ENCODE data around the gene PRM1. TPM values are rescaled to one million over a fixed set of nuclear protein-coding genes. Genes with fewer than 3 reads are reported as not detected.

PRM1 gene
- total RNA-seq, 1 donor from 2014 or later = not detected

DNA sequence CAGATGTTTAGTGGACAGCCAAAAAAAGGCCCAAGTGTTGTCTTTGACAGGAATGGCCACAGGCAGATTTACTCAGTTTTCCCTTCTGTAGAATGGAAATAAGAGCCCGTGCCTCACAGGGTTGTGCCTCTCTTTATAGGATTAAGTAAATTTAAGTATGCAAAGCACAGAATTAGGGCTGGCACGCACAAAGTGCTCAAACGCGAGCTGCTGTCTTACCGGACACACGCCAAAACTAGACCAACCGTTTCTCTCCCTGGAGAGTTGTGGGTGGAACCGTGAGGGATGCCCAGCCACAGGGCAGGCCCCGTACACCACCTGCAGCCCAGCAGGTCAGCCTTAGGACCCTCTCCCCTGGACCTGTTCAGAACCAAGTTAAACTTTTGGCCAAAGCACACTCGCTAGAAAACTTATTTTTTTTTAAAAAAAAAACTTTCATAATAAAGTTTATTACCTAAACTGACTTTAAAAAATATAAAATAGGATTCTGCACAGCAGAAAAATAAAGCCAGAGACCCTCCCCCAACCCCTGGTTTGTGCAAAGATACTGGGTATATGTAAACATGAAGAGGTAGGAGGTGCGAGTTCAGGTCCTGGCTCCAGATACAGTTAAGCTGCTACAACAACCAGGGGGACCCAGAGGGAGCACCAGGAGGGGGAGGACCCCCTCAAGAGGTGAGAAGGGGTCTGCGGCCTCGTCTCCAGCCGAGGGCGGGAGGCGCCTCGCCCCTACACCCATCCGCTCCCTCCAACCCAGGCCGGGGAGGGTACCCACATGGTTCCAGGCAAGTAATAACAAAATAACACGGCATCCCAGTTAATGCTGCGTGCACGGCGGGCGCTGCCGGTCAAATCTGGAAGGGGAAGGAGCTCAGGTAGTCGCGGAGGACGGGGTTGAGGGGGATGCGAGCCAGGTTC lies 26.9 kb downstream of the PRM1 start:
- H3K36me3 Mint-ChIP-seq (ENCODE audit: unreplicated experiment) = no peaks in the 10 kb centered on the region
- TF ChIP-seq, protein P1, sequence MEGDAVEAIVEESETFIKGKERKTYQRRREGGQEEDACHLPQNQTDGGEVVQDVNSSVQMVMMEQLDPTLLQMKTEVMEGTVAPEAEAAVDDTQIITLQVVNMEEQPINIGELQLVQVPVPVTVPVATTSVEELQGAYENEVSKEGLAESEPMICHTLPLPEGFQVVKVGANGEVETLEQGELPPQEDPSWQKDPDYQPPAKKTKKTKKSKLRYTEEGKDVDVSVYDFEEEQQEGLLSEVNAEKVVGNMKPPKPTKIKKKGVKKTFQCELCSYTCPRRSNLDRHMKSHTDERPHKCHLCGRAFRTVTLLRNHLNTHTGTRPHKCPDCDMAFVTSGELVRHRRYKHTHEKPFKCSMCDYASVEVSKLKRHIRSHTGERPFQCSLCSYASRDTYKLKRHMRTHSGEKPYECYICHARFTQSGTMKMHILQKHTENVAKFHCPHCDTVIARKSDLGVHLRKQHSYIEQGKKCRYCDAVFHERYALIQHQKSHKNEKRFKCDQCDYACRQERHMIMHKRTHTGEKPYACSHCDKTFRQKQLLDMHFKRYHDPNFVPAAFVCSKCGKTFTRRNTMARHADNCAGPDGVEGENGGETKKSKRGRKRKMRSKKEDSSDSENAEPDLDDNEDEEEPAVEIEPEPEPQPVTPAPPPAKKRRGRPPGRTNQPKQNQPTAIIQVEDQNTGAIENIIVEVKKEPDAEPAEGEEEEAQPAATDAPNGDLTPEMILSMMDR (IDR thresholded peaks at IDR 0.05; ENCODE audit: partially characterized antibody, unreplicated experiment) = no peak
- no peak for DNase-seq
- no peak overlapping the region for H3K27ac Mint-ChIP-seq (ENCODE audit: unreplicated experiment)
- peaks cover 13% of the 10 kb centered on the region for H3K4me1 Mint-ChIP-seq (ENCODE audit: low read depth, unreplicated experiment)
- H3K4me3 Mint-ChIP-seq (ENCODE audit: unreplicated experiment) = peak overlapping the region; percentile 78
- peaks cover 8% of the 10 kb centered on the region for H3K9me3 Mint-ChIP-seq (ENCODE audit: unreplicated experiment)
- H3K27me3 Mint-ChIP-seq (ENCODE audit: unreplicated experiment) = peaks cover 16% of the 10 kb centered on the region

- Mint-ChIP-seq H3K27ac (ENCODE audit: unreplicated experiment) (no peak overlapping the region), H3K4me3 (ENCODE audit: unreplicated experiment) (peak overlapping the region; percentile 78), H3K9me3 (ENCODE audit: unreplicated experiment) (peaks cover 13% of the 10 kb centered on the region), H3K27me3 (ENCODE audit: unreplicated experiment) (peaks cover 16% of the 10 kb centered on the region), H3K36me3 (ENCODE audit: unreplicated experiment) (no peaks in the 10 kb centered on the region), H3K4me1 (ENCODE audit: low read depth, unreplicated experiment) (peaks cover 13% of the 10 kb centered on the region)
- no peak for DNase-seq
- TF ChIP-seq, protein P1 (IDR thresholded peaks at IDR 0.05; ENCODE audit: partially characterized antibody, unreplicated experiment) = no peak
Measured at GRCh38 chr16:11253009-11253994, 27.8 kb downstream of the PRM1 start.

DNA sequence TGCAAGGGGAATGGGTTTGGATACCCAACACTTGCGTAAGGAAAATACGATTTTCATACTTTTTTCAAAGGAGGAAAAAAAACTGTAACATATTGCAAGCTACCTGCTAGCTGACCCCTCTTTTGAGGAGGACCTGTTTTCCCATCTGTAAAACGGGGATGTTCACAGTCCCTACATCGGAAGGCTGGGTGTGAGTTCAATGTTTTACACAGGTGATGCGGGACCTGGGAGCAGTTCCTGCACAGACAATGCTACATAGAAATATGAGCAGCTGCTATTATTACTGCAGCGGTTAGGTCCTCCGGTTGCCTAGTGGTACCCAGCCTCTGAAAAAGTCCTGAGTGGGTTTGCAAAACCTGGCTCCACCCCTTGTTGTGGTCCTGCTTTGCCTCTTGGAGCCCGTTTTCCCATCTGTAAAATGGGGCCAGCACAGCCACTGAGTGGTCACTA lies 28.6 kb downstream of the PRM1 start:
- Mint-ChIP-seq H3K9me3 (ENCODE audit: unreplicated experiment) (peaks cover 13% of the 10 kb centered on the region), H3K27me3 (ENCODE audit: unreplicated experiment) (peaks cover 11% of the 10 kb centered on the region), H3K4me3 (ENCODE audit: unreplicated experiment) (peak overlapping the region; percentile 44), H3K4me1 (ENCODE audit: low read depth, unreplicated experiment) (peaks cover 13% of the 10 kb centered on the region), H3K27ac (ENCODE audit: unreplicated experiment) (no peak overlapping the region), H3K36me3 (ENCODE audit: unreplicated experiment) (no peaks in the 10 kb centered on the region)
- DNase-seq = no peak
- TF ChIP-seq, protein P1 (IDR thresholded peaks at IDR 0.05; ENCODE audit: partially characterized antibody, unreplicated experiment) = no peak

GRCh38 chr16:11251525-11252481 lies 29.3 kb downstream of the PRM1 start:
- Mint-ChIP-seq H3K4me1 (ENCODE audit: low read depth, unreplicated experiment) (peaks cover 11% of the 10 kb centered on the region), H3K27ac (ENCODE audit: unreplicated experiment) (no peak overlapping the region), H3K9me3 (ENCODE audit: unreplicated experiment) (peaks cover 9% of the 10 kb centered on the region), H3K4me3 (ENCODE audit: unreplicated experiment) (no peak overlapping the region), H3K27me3 (ENCODE audit: unreplicated experiment) (peaks cover 6% of the 10 kb centered on the region), H3K36me3 (ENCODE audit: unreplicated experiment) (no peaks in the 10 kb centered on the region)
- TF ChIP-seq, protein P1 (IDR thresholded peaks at IDR 0.05; ENCODE audit: partially characterized antibody, unreplicated experiment) = no peak
- no peak for DNase-seq
